Neuron (in vitro differentiated cells): ENCODE results near the gene CALD1.

Source experiments
- H2AFZ ChIP-seq: one replicate; pipeline ENCODE4 v1.6.1; 2013; ENCODE audit warnings: low read depth, mild to moderate bottlenecking, inconsistent platforms, low read length, moderate library complexity
- H3K27me3 ChIP-seq: one replicate; pipeline ENCODE4 v1.6.1; 2013; ENCODE audit warnings: low read length; ENCODE audit not compliant: insufficient read depth
- H3K36me3 ChIP-seq: one replicate; pipeline ENCODE4 v1.6.1; 2013; ENCODE audit warnings: low read length; ENCODE audit not compliant: insufficient read depth
- H3K4me1 ChIP-seq: one replicate; pipeline ENCODE4 v1.6.1; 2013; ENCODE audit warnings: low read length; ENCODE audit not compliant: insufficient read depth
- H3K4me3 ChIP-seq: 2 replicates; pipeline ENCODE4 v1.5.1; 2013; ENCODE audit warnings: mild to moderate bottlenecking, low read length, moderate library complexity
- H3K9me3 ChIP-seq: one replicate; pipeline ENCODE4 v1.6.1; 2013; ENCODE audit warnings: low read length

Gene CALD1

DNA sequence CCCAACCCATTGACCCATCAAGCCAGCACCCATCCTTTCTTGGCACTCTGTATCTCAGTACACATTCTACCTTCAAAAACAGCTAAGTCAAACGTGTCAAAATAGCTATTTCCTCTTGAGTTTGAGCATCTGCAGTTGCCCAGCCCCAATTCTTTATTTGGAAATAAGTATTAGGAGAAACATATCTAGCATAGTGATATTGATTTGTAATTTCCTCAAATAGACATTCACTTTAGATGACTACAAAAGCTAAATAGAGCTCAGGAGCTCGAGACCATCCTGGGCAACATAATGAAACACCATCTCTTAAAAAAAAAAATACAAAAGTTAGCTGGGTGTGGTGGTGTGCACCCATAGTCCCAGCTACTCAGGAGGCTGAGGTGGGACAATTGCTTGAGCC, 147.6 kb downstream of the CALD1 start:
- Histone ChIP-seq H3K36me3 (peaks cover 2% of the 10 kb centered on the region), H2AFZ (no peak overlapping the region), H3K4me3 (no peak overlapping the region), H3K27me3 (no peaks in the 10 kb centered on the region), H3K4me1 (no peaks in the 10 kb centered on the region), H3K9me3 (peaks cover 5% of the 10 kb centered on the region)

DNA sequence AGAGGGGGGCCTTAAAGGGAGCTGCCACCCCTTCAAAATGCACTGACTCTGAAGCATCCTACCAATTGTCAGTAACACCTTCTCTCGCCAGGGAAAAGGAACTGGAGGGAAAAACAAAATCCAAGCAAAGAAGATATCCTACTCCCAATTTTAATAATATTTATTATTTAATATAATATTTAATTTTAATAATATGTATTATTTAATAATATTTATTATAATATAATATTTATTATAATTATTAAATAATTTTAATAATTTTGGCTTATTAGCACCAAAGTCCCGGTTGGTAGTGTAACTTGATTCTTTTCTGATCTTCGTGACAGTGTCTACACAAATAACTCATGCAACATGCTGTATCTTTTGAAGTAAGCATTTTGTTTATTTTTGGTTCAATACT, 148.3 kb downstream of the CALD1 start:
- Histone ChIP-seq H3K36me3 (peaks cover 8% of the 10 kb centered on the region), H3K9me3 (peaks cover 5% of the 10 kb centered on the region), H2AFZ (no peak overlapping the region), H3K27me3 (no peaks in the 10 kb centered on the region), H3K4me1 (no peaks in the 10 kb centered on the region), H3K4me3 (no peak overlapping the region)

DNA sequence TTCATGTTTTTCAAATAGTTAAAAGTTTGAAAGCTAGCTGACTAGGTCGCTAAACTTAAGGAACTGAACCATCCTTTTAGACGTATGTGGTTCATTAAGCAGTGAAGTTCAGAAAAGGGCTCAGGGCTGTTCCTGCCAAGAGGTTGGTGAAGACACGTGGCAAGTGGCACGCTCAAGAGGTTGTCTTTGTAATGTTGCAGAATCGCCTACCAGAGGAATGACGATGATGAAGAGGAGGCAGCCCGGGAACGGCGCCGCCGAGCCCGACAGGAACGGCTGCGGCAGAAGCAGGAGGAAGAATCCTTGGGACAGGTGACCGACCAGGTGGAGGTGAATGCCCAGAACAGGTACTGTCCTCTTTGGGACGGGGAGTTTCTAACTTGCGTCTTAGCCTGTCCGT, 149.1 kb downstream of the CALD1 start:
- H3K9me3 ChIP-seq, result peaks cover 5% of the 10 kb centered on the region
- no peaks in the 10 kb centered on the region for H3K4me1 ChIP-seq
- no peak overlapping the region for H3K4me3 ChIP-seq
- H3K36me3 ChIP-seq, result peaks cover 11% of the 10 kb centered on the region
- H3K27me3 ChIP-seq, result no peaks in the 10 kb centered on the region
- H2AFZ ChIP-seq, result no peak overlapping the region

DNA sequence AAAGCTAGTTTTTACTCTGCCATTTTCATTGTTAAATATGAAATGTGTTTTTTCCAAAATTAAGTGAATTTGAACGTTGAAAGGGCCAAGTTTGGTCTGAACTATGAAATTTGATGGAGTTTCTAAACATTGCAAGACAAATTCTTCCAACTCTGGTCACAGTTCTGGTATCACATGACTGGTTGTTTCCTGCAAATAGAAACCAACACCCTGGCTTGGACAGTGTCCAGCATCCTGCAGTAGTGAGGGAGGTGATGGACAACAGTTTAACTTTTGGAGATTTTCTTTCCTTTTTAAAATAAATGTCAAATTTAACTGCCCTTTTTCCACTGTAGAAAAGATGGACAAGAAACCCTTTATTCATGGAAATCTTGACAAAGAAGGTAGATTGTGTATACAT, 152.1 kb downstream of the CALD1 start:
- Histone ChIP-seq H3K27me3 (no peaks in the 10 kb centered on the region), H3K4me3 (no peak overlapping the region), H3K9me3 (peaks cover 3% of the 10 kb centered on the region), H2AFZ (no peak overlapping the region), H3K36me3 (peaks cover 18% of the 10 kb centered on the region), H3K4me1 (no peaks in the 10 kb centered on the region)

DNA sequence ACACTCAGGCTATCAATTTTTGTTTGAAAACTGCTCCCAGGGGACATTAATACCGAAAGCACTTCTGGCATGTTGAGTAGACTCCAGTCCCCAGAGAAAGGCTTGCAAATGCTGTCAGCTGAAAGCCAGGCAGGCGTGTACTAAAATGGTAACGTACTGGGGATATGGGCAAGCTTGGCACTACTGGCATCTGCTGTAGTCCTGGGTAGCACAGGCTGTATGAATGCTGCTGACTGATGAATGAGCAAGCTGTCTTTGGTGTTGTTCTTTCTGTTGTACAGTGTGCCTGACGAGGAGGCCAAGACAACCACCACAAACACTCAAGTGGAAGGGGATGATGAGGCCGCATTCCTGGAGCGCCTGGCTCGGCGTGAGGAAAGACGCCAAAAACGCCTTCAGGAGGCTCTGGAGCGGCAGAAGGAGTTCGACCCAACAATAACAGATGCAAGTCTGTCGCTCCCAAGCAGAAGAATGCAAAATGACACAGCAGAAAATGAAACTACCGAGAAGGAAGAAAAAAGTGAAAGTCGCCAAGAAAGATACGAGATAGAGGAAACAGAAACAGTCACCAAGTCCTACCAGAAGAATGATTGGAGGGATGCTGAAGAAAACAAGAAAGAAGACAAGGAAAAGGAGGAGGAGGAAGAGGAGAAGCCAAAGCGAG, 153.4 kb downstream of the CALD1 start:
- no peak overlapping the region for H2AFZ ChIP-seq
- peaks cover 3% of the 10 kb centered on the region for H3K9me3 ChIP-seq
- H3K36me3 ChIP-seq, result peaks cover 18% of the 10 kb centered on the region
- no peaks in the 10 kb centered on the region for H3K27me3 ChIP-seq
- peaks cover 13% of the 10 kb centered on the region for H3K4me1 ChIP-seq
- no peak overlapping the region for H3K4me3 ChIP-seq

DNA sequence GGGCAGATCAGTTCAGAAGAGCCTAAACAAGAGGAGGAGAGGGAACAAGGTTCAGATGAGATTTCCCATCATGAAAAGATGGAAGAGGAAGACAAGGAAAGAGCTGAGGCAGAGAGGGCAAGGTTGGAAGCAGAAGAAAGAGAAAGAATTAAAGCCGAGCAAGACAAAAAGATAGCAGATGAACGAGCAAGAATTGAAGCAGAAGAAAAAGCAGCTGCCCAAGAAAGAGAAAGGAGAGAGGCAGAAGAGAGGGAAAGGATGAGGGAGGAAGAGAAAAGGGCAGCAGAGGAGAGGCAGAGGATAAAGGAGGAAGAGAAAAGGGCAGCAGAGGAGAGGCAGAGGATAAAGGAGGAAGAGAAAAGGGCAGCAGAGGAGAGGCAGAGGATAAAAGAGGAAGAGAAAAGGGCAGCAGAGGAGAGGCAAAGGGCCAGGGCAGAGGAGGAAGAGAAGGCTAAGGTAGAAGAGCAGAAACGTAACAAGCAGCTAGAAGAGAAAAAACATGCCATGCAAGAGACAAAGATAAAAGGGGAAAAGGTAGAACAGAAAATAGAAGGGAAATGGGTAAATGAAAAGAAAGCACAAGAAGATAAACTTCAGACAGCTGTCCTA, 154.1 kb downstream of the CALD1 start:
- Histone ChIP-seq H3K27me3 (no peaks in the 10 kb centered on the region), H3K9me3 (peaks cover 3% of the 10 kb centered on the region), H3K4me1 (peaks cover 13% of the 10 kb centered on the region), H3K36me3 (peaks cover 18% of the 10 kb centered on the region), H2AFZ (no peak overlapping the region), H3K4me3 (no peak overlapping the region)

DNA sequence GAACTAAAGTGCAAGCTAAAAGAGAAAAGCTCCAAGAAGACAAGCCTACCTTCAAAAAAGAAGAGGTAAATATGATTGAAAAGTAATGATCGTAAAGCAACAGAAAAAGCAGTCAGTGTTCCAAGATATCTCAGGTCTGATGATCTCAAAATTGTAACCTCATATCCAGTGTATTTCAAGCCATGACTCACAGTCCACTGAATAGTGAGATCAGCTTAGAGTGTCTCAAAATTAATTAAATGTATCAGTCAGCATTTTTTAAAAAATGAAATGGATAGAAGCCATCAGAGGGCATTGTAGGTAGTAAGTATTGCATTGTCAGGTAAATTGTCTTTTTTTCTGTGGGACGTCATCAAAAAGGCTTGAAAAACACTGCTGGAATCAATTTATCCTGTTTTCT, 156.3 kb downstream of the CALD1 start:
- H3K36me3 ChIP-seq, result peaks cover 16% of the 10 kb centered on the region
- H3K4me3 ChIP-seq, result no peak overlapping the region
- peaks cover 13% of the 10 kb centered on the region for H3K4me1 ChIP-seq

DNA sequence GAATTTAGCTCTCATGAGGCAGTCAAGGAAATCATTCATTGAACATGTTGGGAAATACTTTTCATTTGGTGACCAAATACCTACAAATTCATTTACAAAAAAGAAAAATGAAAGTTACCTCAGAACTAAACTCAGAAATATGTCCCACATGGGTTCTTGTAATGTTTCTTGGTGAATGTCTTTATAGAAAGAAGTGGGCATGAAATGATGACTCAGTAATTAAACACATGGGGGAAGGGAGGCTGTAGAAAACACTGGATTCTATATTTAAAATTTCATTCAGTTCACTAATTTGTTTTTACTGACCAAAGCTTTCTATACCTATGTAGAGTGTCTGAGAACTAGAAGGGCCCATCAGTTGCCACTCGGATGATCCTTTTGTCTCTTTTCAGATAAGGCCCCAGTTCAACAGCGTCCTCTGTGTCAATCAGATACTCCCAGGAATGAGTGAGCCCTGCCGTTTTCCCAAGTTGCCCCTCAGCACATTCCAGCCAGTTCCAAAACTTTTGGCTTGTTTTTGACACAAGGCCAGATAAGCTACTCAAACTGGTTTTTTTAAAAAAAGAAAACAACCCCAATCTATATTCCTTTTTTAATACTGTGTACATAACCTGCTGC, 157.6 kb downstream of the CALD1 start:
- Histone ChIP-seq H3K9me3 (no peaks in the 10 kb centered on the region), H3K36me3 (peaks cover 19% of the 10 kb centered on the region), H2AFZ (no peak overlapping the region), H3K4me3 (no peak overlapping the region), H3K27me3 (no peaks in the 10 kb centered on the region), H3K4me1 (peaks cover 13% of the 10 kb centered on the region)

More for the DNA sequence above, 156.3 kb downstream of the CALD1 start:
- Histone ChIP-seq H3K9me3 (peaks cover 3% of the 10 kb centered on the region), H3K27me3 (no peaks in the 10 kb centered on the region), H2AFZ (no peak overlapping the region)

DNA sequence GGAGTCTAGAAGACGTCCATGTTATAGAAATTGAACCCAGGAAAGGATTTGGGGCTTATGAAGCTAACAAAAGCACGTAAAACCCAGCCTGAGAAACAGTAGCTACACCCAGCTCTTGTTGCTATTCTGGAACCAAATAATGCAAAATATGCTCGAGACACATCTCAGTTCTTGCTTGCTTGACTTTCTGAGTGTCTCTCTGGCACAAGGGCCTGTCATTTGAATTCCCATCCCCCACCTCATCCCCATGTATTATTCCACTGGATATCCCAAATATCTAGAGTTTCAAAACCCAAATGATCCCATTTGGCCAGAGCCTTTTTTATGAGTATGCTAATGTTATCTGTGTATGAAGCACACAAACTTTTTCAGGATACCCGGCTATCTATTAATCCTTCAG, 158.7 kb downstream of the CALD1 start:
- H3K27me3 ChIP-seq, result no peaks in the 10 kb centered on the region
- H3K4me1 ChIP-seq, result peaks cover 13% of the 10 kb centered on the region
- peaks cover 10% of the 10 kb centered on the region for H3K36me3 ChIP-seq
- no peak overlapping the region for H2AFZ ChIP-seq
- no peaks in the 10 kb centered on the region for H3K9me3 ChIP-seq
- no peak overlapping the region for H3K4me3 ChIP-seq

DNA sequence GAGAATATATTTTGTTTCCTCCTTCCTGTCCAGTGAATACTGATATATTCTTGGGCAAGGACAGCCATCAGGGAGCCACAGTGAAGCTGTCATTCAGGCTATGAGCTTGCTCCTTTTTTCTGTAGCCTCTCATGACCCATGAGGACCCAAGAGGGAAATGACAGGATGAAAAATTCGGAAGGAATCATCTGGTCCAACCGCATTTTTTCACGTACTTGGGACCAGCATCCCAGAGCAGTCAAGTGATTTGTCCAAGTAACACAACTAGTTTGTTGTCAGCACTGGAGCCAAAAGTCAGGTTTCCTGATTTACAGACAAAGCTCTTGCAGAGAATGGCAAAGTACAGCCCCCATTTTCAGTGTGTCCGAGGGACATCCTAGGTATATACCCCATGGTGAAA, 159.7 kb downstream of the CALD1 start:
- no peaks in the 10 kb centered on the region for H3K27me3 ChIP-seq
- H3K36me3 ChIP-seq, result peaks cover 6% of the 10 kb centered on the region
- H3K4me3 ChIP-seq, result no peak overlapping the region
- no peak overlapping the region for H2AFZ ChIP-seq
- H3K4me1 ChIP-seq, result peaks cover 13% of the 10 kb centered on the region
- no peaks in the 10 kb centered on the region for H3K9me3 ChIP-seq

DNA sequence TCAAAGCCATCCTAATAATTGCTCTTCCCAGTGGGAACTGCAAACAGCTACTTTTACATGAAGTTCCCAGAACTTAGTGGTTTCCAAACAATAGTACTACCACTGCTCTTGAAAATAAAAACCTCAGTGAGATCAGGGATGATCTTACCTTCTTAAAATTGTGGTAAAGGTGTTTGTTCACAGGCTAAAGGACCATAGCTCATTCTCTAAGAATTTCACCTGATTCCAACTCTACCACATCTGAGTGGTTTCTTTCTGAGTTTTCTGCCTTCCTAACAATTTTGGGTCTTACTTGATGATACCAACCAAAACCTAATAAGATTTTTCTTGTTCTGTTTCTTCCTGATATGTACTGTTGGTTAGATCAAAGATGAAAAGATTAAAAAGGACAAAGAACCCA, 161.3 kb downstream of the CALD1 start:
- Histone ChIP-seq H3K36me3 (peaks cover 5% of the 10 kb centered on the region), H3K9me3 (no peaks in the 10 kb centered on the region), H3K27me3 (no peaks in the 10 kb centered on the region), H3K4me1 (peaks cover 13% of the 10 kb centered on the region), H3K4me3 (no peak overlapping the region), H2AFZ (no peak overlapping the region)

DNA sequence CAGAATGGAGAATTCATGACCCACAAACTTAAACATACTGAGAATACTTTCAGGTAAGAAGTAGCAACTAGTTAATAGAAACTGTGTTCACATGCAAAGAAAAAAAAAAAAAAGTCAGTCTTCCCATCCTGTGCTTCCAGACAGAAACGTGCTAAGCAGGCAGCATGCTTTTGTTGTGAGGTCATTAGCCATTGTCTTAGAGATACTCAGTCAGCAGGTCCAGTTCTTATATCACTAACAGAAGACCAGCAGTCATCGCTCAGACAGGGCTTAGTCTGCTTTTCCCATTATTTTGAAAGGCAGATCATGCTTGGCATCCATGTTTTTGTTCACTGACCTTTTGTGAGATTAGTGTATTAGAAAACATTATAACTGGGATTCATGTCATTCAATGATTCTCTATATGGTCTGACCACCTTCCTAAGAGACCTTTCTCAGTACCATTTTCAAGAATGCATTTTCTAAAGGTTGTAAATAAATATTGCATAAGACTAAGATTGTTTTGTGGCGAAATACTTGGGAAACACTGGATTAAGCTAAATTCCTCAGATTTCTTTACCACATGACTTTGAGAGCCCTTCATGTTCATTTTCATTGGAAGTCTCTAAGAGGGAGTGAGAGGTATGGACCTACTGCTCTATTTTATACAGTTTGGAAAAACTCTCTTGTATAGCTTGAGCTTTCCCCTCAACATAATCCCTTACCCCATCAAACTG, 161.9 kb downstream of the CALD1 start:
- no peak overlapping the region for H3K4me3 ChIP-seq
- H2AFZ ChIP-seq, result no peak overlapping the region
- peaks cover 7% of the 10 kb centered on the region for H3K36me3 ChIP-seq
- H3K27me3 ChIP-seq, result no peaks in the 10 kb centered on the region
- peaks cover 13% of the 10 kb centered on the region for H3K4me1 ChIP-seq
- no peaks in the 10 kb centered on the region for H3K9me3 ChIP-seq

DNA sequence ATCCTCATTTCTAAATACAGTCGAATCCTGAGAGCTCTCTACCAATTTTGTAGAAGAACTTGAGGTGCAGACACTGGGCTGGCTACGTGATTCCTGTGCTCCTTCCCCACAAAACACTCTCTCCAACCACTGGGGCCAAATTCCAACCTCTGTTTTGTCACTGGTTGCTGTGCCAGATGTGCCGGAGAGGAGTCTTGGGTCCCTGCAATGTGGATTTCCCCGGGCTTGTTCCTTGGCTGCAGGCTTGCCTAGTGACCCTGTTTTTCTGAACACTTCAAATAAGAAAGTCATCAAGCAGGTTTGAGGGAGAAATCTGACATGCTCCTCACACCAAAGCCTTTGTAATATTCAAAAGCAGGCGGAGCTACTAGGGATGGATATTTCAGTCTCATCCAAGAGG, 162.5 kb downstream of the CALD1 start:
- H3K27me3 ChIP-seq, result no peaks in the 10 kb centered on the region
- H3K9me3 ChIP-seq, result no peaks in the 10 kb centered on the region
- H3K4me3 ChIP-seq, result no peak overlapping the region
- no peak overlapping the region for H2AFZ ChIP-seq
- peaks cover 9% of the 10 kb centered on the region for H3K36me3 ChIP-seq
- H3K4me1 ChIP-seq, result peaks cover 9% of the 10 kb centered on the region
